ENCODE results near the gene PSD4.

DNA sequence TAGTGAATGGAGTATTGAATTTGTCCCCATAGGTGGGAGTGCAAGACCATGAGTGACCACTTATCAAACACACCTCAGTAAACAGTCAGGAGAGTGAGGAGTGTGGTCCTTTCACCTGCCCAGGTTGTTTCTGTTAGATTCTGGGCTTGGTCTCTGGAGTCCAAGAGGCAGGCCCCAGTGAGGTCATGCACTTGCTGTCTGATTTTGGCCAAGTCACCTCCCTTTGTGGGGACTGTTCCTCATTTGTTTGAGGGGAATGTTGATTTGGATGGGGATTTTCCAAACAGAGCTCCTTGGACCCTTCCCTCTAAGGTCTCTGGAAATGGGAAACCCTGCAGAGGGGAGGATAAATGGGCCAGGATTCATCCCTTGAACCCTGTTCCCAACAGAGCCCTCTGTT lies 39.1 kb upstream of the PSD4 start:
- TF ChIP-seq, protein P1, sequence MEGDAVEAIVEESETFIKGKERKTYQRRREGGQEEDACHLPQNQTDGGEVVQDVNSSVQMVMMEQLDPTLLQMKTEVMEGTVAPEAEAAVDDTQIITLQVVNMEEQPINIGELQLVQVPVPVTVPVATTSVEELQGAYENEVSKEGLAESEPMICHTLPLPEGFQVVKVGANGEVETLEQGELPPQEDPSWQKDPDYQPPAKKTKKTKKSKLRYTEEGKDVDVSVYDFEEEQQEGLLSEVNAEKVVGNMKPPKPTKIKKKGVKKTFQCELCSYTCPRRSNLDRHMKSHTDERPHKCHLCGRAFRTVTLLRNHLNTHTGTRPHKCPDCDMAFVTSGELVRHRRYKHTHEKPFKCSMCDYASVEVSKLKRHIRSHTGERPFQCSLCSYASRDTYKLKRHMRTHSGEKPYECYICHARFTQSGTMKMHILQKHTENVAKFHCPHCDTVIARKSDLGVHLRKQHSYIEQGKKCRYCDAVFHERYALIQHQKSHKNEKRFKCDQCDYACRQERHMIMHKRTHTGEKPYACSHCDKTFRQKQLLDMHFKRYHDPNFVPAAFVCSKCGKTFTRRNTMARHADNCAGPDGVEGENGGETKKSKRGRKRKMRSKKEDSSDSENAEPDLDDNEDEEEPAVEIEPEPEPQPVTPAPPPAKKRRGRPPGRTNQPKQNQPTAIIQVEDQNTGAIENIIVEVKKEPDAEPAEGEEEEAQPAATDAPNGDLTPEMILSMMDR (IDR thresholded peaks at IDR 0.05; ENCODE audit: low read depth, low read length), result no peak
- no peak for TF ChIP-seq EZH2phosphoT487 (IDR thresholded peaks at IDR 0.05; ENCODE audit: low read depth)
